NCI-H82 treated with DMSO at 0.1 percent for 48 hours (cell line): ENCODE data around the gene ALPG.
A peak's percentile ranks its signal among the peaks of the same experiment; 100 is the strongest.
"Not testable (repeated sequence)": the region's sequence is repeated elsewhere in the genome, so short reads cannot be mapped to it uniquely, and the experiment has no call there.

ENCODE experiments used
- DNase-seq: peaks from one replicate; lab custom pipeline; 2025; ENCODE audit not compliant: unreplicated experiment; lab: John Stamatoyannopoulos, UW

The ALPG gene

DNA sequence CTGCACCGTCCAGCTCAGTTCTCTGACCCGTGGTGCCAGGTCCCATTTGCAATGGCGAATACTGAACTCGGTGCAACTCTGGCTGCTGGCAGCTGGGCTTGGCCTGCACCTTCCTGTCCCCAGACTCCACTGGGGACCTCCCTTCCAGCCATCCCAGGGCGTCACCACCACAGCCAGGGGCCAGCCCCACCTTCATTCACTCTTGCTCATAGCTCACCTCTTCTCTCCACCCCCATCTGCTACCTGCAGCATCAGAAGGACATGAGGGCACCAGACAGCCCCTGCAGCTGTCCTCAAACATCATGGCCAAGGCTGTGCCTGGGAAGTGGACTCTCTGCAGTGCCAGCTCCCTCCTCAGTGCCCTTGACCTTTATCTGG, 33.1 kb downstream of the ALPG start:
- no peak for DNase-seq

DNA sequence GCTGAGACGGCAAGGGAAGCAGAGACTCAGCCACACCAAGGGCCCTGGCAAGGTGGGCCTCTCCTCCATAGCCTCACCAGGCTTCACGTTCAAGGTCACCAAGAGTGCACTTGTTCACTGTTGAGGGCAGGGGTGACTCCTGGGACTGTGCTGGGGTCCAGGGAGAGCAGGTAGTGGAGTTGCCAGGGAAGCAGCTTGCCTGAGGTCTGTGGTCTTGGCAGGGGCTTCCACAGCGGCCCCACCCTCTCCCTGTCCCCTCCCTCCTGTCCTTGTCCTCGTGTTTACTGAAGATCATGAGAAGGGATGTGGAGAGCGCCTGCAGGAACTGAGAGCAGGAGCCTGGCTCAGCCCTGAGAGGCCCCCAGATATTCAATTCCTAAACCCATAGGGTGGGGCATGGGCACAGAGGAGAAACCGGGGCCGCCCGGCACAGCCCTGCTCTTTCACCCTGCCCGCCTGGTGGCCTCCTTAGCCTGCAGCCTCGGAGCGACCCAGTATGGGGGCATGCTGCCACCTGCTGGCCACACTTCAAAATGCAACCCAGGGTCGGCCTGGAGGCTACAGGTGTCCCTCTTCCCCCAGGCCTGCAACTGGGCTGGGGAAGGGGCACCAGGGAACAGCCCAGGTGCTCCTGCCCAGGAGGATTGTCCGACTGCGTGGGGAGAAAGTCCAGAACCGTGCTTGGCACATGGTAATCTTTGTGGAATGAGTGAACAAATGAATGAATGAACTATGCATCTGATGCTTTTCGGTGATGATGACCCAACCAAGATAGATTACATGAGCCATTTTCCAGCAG, 33.8 kb downstream of the ALPG start:
- DNase-seq = peak; percentile 26

DNA sequence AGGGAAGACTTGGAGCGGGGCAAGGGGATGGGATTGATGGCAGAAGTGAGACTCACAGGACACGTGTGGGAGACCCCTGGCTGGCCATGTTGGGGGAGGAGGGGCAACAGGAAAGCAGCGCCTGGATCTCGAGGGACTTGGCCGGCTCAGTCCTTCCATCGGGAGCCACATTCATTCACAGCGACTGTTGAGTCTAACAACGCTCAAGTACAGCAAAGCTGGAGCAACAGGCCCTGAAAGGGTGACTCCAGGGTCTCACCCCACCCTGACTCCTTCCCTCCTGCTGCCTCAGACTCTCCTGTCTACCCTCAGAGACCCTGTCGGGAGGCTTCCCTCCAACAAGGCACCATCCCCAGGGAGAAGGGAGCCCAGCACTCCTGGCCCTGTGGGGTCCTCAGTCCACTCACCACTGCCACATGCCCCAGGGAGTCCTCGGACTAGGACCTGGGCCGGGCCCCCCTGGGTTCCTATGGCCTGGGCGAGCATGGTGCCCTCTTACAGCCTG, 34.6 kb downstream of the ALPG start:
- DNase-seq = no peak

DNA sequence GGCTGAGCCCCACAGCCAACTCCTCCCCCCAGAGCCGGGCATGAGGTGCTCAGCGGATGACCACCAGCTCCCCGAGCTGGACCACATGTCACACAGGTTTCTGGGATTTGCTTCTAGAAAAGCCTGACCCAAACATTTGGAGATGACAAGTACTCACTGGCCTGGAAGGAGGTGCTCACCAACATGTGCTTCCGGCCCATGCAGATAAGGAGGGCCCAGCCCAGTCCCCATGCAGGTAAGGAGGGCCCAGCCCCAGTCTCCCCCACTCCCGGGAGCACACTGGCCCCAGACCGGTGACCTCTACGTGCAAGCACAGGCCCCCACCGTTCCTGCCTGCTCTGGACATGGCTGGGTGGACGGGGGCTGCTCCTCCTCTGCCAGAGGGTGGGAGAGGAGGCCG, 35.3 kb downstream of the ALPG start:
- DNase-seq = not testable (repeated sequence)

DNA sequence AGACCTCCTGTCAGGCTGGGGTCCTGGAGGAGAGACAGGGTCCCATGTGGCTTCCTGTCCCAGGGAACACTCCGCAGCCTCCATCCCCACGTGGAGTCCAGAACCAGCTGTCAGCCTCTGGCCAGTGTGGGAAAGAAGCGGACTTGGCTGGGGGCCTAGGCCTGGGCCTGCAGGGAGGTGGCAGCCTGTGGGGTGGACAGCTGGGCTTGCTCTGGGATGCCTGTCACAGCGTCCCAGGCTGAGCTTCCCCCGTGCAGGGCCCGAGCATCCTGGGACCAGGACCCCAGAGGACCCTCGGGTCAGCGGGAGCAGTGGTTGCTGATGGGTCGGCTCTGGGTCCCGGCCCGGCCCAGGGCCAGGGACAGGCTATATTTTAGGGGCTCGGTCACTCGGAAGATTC, 35.8 kb downstream of the ALPG start:
- not testable (repeated sequence) for DNase-seq

DNA sequence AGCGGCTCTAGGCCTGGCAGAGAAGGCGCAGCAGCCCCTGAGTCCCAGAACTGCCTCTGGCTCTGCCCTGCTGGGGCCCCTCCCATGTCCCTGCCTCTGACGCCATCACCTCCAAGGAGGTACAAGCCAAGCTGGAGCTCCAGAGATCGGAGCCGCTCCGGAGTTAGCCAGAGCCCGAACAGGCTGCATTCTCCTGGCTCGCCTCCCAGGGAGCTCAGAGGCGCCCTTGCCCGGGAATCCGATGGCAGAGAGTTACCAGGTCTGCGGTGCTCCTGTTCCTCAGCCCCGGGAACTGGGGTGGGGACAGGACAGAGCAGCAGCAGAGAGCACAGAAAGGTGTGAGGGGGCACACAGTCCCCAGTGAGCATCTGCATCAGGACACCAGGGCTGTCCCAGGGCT, 36.4 kb downstream of the ALPG start:
- not testable (repeated sequence) for DNase-seq

DNA sequence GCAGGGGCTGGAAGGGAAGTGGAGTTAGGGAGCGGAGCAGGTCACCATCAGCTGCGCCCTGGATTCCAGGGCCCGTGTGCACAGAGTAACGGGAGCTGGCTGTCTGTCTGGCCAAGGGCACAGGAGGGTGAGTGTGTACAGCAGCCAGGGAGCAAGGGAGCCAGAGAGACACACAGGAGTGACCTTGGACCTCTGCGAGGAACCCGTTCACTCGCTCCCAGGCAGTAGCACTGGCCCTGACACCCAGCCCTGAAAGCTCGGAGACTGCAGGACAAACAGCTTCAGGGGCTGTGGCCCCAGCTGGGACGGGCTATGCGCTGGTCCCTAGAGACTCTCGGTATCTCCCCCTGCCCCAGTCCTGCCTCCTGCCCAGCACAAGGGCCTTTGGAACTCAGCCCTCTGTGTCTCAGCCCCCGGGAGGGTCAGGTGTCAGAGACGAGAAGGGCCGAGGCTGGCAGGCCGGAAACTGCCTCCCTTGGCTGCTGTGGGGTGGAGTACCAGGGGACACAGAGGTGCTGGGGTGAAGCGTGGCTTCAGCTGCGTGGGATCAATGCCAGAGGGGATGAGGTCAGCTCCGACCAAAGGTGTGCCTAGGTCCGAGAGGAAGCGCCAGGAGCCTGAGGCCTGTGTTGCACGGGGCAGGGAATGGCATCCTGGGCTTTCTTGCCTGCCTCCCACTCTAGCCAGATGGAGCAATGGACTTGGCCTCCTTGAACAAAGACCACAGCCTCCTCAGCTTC, 37.2 kb downstream of the ALPG start:
- not testable (repeated sequence) for DNase-seq

DNA sequence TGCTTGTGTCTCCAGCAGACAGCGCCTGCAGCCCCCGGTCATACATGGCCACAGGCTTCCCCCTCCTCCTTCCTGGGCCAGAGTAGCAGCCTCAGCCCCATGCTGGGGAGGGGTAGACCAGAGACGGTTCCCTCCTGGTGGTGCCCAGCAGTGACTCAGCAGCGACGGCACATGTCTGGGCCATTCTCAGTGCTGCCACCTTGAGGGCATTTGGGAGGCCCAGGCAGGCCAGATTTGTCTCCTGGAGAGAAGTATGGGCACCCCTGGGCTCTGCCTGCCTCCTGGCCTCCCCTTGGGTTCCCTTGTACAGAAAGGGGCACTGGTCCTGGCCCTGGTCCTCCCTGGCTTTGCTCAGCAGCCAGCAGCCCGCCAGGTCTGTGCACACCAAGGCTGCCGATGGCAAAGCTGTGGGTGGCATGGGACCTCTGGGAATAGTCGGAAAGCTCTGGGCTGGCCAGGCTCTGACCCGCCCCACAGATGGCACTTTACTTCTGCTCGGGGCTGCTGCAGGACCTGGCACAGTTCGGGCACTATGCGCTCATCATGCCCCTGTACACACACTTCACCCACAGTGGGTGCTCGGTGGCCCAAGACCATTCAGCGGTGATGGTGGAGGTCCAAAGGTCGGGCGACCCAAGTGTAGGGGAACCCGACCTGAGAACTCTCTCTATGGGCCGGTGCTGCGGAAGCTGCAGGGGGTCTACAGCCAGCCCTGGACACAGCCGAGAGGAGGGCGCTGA, 37.9 kb downstream of the ALPG start:
- DNase-seq = no peak

DNA sequence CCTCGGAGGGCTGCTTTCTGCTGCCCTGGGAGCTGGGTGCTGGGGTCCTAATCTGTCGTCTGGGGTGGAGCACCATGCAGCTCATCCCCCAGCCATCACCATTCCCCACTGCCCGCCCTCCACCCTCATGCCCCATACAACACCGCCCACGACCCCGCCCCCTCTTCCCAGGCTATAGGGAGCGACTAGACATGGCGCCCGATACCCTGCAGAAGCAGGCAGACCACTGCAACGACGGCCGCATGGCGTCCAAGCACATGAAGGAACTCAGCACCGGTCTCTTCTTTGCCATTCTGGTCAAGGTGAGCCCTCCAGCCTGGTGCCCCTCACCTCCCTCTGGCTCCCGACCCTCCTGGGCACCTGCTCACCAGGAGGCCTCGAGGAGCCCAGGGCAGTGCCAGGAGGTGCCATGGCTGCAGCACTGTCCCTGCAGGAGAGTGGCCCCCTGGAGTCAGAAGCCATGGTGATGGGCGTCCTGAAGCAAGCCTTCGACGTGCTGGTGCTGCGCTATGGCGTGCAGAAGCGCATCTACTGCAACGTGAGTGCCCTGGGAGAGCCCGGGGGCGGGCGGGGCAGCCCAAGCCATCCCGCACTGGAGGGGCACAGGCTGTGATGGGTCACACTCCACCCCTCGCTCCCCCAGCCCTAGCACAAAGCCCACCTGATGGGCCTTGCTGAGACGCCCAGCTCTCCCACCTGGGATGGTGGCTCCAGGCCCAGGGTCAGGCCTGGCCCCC, 38.7 kb downstream of the ALPG start:
- not testable (repeated sequence) for DNase-seq

DNA sequence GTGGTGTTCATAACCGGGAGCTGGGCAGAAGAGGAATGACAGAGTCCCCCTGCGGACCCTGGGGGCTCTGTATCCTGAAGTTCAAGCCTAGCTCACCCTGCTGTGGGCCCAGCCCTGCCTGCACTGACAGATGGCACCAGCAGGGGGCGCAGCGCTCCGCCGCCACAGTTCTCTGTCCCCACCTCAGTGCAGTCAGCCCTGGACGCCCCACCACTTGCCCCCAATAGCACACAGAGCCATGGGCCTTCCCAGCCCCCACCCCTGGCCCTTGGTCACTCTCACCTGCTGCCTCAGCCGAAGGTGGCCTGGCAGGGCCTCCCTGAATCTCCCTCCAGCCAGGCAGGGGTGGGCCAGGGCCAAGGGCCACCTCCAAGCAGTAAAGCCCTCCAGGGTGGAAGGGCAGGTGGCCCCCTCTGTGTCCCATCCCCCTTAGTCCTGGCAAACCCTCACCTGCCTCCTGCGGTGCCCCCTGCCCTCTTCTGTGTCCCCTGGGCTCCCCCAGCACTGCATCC, 39.7 kb downstream of the ALPG start:
- not testable (repeated sequence) for DNase-seq

DNA sequence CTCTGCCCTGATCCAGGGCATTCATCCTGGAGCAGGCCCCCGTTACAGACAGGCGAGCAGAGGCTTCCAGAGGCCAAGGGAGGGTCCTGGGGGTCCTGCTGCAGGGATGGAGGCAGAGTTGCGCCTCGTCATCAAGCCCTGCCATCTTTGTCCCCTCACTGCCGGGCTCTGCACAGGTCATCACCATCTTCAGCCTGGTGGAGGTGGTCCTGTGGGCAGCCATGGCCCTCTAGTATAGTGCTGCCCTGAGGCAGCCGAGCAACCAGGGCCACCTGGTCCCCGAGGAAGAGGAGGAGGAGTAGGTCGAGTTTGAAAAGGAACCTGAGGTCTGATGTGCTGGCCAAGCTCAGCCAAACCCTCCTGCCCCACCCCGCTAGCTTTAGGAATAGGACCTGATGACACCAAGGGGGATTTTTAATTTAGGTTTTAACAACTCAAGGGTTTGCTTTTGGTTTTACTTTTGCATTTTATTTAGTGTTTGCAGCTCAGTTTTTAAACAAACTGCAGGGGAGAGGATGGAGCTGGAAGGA, 40.5 kb downstream of the ALPG start:
- DNase-seq = no peak

DNA sequence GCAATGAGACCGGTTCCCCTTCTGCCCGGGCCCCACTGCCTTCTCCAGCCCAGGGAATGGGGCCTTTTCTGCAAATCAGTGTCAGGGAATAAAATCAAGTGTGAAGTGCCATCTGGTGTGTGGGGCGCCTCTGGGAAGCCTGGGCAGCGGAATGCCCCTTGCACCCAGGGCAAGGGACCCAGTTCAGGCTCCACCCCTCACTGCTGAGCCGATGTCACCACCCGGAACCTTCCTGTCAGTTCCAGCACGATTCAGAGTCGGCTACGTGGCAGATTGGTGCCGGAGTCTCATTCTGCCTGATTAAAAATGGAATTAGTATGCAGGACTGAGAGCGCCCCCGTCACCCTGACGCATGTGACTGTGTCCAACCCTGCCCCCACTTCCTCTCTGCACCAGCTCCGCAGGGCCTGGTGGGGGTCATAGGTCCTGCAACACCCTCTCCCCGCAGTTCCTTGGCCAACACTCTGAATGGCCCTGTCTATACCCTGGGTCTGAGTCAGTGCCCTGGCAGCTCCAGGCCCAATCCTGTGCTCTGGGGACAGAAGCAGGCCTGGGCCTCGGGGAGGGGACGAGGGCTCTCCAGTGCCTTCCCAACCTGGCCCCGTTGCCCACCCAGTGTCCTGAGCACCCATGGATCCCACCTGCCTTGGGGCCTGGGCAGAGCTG, 41.1 kb downstream of the ALPG start:
- DNase-seq = no peak

DNA sequence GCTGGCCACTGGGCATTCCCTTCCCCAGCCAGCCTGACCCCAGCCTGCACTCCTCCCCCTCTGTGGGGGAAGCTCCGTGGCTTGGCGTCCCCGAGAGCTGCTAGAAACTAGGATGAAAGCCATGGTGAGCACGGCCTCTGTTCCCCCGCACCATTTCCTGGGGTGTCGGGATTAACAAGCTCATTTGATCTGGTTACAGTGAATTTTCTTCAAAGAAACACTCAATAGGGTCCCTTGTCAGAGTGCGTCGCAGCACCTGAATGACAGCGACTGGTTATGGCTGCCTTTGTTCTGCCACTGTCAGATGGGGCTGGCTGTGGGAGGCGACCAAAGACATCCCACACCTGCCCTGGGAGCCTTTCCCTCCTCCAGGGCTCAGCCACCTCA, 41.7 kb downstream of the ALPG start:
- DNase-seq = no peak

DNA sequence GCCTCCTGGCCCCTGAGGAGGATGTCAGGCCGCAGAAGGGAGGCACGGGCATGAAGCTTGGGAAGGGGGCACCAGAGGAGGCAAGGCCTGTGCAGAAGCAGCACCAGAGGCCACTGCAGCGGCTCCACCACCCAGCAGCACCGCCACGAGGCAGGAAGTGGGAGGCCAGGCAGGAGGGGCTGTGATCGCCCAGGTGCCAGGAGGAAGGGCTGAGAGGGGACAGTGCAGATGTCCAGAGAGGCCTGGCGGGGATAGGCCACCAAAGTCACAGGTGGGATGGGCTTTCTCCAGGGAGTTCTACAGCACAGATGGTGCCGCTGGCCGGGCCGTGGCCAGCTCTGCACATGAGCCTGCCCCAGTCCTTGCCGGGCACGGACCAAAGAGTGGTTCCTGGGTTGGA, 43.3 kb downstream of the ALPG start:
- DNase-seq = no peak

DNA sequence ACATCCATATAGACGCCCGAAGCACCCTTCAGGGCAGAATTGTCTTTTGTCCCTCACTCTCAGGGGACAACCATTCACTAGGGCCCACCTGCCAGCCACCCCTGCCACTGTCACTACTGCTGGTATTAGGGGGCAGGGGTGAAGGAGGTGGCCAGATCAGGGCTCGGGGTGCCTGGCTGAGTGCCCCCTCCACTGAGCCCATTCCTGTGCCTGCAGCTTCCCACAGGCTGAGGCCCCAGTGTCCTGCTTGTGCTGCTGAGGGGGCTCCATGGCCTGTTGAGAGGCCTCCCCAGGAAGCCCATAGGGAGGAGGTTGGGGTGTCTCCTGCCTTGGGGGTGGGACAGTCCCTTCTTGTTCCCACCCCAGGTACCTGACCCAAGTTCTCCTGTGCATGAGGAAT, 45.0 kb downstream of the ALPG start:
- DNase-seq = not testable (repeated sequence)

DNA sequence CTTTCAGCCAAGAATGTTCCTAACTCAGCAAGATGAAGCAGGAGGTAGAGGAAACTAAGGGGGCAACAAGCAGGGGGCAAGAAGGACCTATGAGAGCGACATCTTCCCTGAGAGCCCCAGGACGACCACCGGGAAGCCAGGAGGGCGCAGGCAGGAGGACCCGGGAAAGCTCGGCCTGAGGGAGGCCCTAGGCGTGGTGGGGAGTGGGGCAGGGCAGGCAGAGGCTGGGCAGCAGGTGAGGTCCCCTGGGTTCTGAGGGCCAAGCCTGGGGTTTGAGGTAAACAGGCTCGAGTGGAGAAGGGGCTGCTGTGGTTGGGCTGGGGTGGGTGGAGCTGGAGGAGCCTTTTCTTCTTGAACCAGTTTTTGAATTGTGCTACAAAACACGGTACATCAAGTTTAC, 48.0 kb downstream of the ALPG start:
- DNase-seq = no peak

DNA sequence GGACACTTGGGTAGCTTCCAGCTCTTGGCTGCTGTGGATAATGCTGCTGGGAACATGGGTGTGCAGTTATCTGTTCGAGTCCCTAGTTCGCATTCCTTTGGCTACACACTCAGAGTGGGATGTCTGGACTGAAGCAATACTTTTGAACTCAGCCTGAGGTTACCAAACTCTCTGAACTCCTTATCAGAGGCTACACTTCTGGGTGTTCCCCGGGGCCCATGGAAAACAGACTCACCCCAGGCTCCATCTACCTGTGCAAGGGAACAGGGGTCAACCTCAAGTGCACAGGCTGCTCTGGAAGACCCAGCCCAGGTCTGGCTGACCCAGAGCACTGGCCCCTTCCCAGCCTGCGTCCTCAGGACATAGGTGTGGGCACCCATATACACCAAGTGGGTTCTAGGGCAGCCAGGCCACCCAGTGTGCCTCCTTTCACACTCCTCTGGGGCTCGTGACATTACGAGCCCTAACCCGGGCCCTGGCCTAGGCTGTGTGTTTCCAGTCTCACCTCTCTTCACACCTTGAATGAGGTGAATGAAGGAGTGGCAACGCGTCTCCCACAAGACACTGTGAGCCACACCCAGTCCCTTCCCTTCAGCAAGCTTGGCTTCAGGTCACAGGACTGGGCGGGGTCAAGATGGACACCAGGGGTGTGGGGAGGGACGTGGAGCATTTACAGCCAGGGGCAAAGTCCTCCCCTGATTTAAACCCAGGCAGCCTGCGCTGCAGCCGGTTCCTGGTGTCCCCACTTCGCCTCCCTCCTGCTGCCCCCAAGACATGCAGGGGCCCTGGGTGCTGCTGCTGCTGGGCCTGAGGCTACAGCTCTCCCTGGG, 49.0 kb downstream of the ALPG start, which contains the start of gene ALPI:
ALPI (plus strand) TSS at position 728 of the 830 bp plus-strand sequence; CDS start at position 775, 47 bp downstream.
- no peak for DNase-seq

DNA sequence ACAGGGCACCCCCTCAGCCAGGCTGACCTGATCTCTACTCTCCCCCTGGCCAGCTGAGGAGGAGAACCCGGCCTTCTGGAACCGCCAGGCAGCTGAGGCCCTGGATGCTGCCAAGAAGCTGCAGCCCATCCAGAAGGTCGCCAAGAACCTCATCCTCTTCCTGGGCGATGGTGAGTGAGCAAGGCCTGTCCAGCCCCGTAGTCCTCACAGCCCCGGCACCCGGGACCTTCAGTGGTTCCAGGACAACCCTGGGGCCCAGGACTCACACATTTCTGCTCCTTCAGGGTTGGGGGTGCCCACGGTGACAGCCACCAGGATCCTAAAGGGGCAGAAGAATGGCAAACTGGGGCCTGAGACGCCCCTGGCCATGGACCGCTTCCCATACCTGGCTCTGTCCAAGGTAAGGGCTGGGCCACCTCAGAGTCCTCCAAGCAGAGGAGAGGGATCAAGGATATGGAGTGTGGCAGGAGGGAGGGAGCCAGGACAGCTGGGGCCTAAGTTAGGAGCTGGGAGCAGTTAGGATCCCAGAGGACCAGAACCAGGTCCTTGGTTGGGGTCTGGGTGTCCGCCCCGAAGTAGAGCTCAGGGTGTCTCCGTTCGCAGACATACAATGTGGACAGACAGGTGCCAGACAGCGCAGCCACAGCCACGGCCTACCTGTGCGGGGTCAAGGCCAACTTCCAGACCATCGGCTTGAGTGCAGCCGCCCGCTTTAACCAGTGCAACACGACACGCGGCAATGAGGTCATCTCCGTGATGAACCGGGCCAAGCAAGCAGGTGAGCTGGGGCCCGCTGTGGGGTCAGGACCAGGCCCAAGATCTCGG, 49.9 kb downstream of the ALPG start:
- DNase-seq = no peak
